ENCODE data around the gene FOXQ1.

GRCh38 chr6:1329708-1330107 lies 17.8 kb downstream of the FOXQ1 start:
- TF ChIP-seq POLR2AphosphoS5 (IDR thresholded peaks at IDR 0.05; ENCODE audit: low read depth, low read length): no peak
- no peak for TF ChIP-seq TCF7L2 (IDR thresholded peaks at IDR 0.05; ENCODE audit: low read depth, low read length)
- TF ChIP-seq, protein P1, sequence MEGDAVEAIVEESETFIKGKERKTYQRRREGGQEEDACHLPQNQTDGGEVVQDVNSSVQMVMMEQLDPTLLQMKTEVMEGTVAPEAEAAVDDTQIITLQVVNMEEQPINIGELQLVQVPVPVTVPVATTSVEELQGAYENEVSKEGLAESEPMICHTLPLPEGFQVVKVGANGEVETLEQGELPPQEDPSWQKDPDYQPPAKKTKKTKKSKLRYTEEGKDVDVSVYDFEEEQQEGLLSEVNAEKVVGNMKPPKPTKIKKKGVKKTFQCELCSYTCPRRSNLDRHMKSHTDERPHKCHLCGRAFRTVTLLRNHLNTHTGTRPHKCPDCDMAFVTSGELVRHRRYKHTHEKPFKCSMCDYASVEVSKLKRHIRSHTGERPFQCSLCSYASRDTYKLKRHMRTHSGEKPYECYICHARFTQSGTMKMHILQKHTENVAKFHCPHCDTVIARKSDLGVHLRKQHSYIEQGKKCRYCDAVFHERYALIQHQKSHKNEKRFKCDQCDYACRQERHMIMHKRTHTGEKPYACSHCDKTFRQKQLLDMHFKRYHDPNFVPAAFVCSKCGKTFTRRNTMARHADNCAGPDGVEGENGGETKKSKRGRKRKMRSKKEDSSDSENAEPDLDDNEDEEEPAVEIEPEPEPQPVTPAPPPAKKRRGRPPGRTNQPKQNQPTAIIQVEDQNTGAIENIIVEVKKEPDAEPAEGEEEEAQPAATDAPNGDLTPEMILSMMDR (IDR thresholded peaks at IDR 0.05): no peak

All from Panc1 (cell line).